ENCODE data around the gene SRSF11.

GRCh38 chr1:70239940-70240339 is 18.8 kb downstream of the SRSF11 start:
- TF ChIP-seq, protein P1, sequence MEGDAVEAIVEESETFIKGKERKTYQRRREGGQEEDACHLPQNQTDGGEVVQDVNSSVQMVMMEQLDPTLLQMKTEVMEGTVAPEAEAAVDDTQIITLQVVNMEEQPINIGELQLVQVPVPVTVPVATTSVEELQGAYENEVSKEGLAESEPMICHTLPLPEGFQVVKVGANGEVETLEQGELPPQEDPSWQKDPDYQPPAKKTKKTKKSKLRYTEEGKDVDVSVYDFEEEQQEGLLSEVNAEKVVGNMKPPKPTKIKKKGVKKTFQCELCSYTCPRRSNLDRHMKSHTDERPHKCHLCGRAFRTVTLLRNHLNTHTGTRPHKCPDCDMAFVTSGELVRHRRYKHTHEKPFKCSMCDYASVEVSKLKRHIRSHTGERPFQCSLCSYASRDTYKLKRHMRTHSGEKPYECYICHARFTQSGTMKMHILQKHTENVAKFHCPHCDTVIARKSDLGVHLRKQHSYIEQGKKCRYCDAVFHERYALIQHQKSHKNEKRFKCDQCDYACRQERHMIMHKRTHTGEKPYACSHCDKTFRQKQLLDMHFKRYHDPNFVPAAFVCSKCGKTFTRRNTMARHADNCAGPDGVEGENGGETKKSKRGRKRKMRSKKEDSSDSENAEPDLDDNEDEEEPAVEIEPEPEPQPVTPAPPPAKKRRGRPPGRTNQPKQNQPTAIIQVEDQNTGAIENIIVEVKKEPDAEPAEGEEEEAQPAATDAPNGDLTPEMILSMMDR (IDR thresholded peaks at IDR 0.05): no peak
- TF ChIP-seq POLR2A (IDR thresholded peaks at IDR 0.05) (no peak), EP300 (IDR thresholded peaks at IDR 0.05) (no peak)
